IgD-negative memory B cell (primary cell): ENCODE results near the gene ZNF892. TPM values are rescaled to one million over a fixed set of nuclear protein-coding genes. Genes with fewer than 3 reads are reported as not detected.
"Not testable (repeated sequence)": the region's sequence is repeated elsewhere in the genome, so short reads cannot be mapped to it uniquely, and the experiment has no call there.

ENCODE experiments used
- H3K27ac Mint-ChIP-seq, 3 donors: one replicate each; pipeline ENCODE4 v1.8.0; 2020 to 2022; ENCODE audit warnings: mild to moderate bottlenecking in 3 of 3, mixed read lengths in 3 of 3, moderate library complexity in 1 of 3
- H3K27me3 Mint-ChIP-seq: one replicate; pipeline ENCODE4 v1.8.0; 2021; ENCODE audit warnings: mixed read lengths
- H3K36me3 Mint-ChIP-seq: one replicate; pipeline ENCODE4 v1.8.0; 2020; ENCODE audit warnings: mild to moderate bottlenecking, mixed read lengths
- H3K4me1 Mint-ChIP-seq, 3 donors: one replicate each; pipeline ENCODE4 v1.8.0; 2020 to 2022; ENCODE audit warnings: mixed read lengths in 3 of 3, mild to moderate bottlenecking in 1 of 3
- H3K4me3 Mint-ChIP-seq, 4 donors: one replicate each; pipeline ENCODE4 v1.8.0; 2020 to 2022; ENCODE audit warnings: mild to moderate bottlenecking in 4 of 4, mixed read lengths in 4 of 4, moderate library complexity in 3 of 4
- H3K9me3 Mint-ChIP-seq, 3 donors: one replicate each; pipeline ENCODE4 v1.8.0; 2020 to 2021; ENCODE audit warnings: mixed read lengths in 3 of 3, mild to moderate bottlenecking in 1 of 3
- polyA plus RNA-seq: library from polyadenylated mRNA; unstranded; fragments of 300-500 nt; fragmentation: Illumina TruSeq; gene quantifications from one replicate; pipeline ENCODE4 v1.2.3, GENCODE V29; 2021

Gene ZNF892
- polyA plus RNA-seq, 1 donor from 2014 or later = 0.53 TPM

GRCh38 chr2:95192956-95193355 is 14.4 kb upstream of the ZNF892 start:
- not testable (repeated sequence) for H3K4me1 Mint-ChIP-seq, H3K9me3 Mint-ChIP-seq, H3K4me3 Mint-ChIP-seq, H3K27me3 Mint-ChIP-seq, H3K36me3 Mint-ChIP-seq, H3K27ac Mint-ChIP-seq

- Mint-ChIP-seq H3K27me3 (no peaks in the 10 kb centered on the region), H3K36me3 (peaks cover 7% of the 10 kb centered on the region), H3K27ac (no peak overlapping the region), H3K9me3 (peaks cover 2 to 9% (median 2%) of the 10 kb centered on the region in 3 donors), H3K4me1 (peaks cover 11 to 22% (median 19%) of the 10 kb centered on the region in 3 donors), H3K4me3 (peak overlapping the region in 1 of 4 donors; percentile 62)
Measured at GRCh38 chr2:95203911-95204310, 3.4 kb upstream of the ZNF892 start.

GRCh38 chr2:95204396-95204795 is 2.9 kb upstream of the ZNF892 start:
- no peak overlapping the region for H3K27ac Mint-ChIP-seq
- no peaks in the 10 kb centered on the region for H3K27me3 Mint-ChIP-seq
- peaks cover 12% of the 10 kb centered on the region for H3K36me3 Mint-ChIP-seq
- peak overlapping the region in 1 of 4 donors; percentile 81 for H3K4me3 Mint-ChIP-seq
- H3K4me1 Mint-ChIP-seq = peaks cover 11 to 22% (median 19%) of the 10 kb centered on the region in 3 donors
- H3K9me3 Mint-ChIP-seq = peaks cover 2 to 9% (median 2%) of the 10 kb centered on the region in 3 donors

- H3K27ac Mint-ChIP-seq = peak overlapping the region in 2 of 3 donors; percentile 60 to 84
Measured at GRCh38 chr2:95206096-95206495, 1.2 kb upstream of the ZNF892 start.

GRCh38 chr2:95208106-95208505 is 785 bp downstream of the ZNF892 start:
- H3K4me1 Mint-ChIP-seq = peaks cover 11 to 22% (median 19%) of the 10 kb centered on the region in 3 donors
- peaks cover 29% of the 10 kb centered on the region for H3K36me3 Mint-ChIP-seq
- peaks cover 12 to 30% (median 16%) of the 10 kb centered on the region in 3 donors for H3K9me3 Mint-ChIP-seq
- H3K27me3 Mint-ChIP-seq = no peaks in the 10 kb centered on the region
- H3K27ac Mint-ChIP-seq = peak overlapping the region in 1 of 3 donors; percentile 60
- H3K4me3 Mint-ChIP-seq = peak overlapping the region; percentile 94 to 97 (median 96)

More at GRCh38 chr2:95206096-95206495, 1.2 kb upstream of the ZNF892 start:
- no peaks in the 10 kb centered on the region for H3K27me3 Mint-ChIP-seq
- H3K9me3 Mint-ChIP-seq = peaks cover 10 to 15% (median 10%) of the 10 kb centered on the region in 3 donors
- H3K4me1 Mint-ChIP-seq = peaks cover 11 to 22% (median 19%) of the 10 kb centered on the region in 3 donors
- peaks cover 19% of the 10 kb centered on the region for H3K36me3 Mint-ChIP-seq
- H3K4me3 Mint-ChIP-seq = peak overlapping the region; percentile 84 to 97 (median 96)

- peaks cover 25 to 72% (median 51%) of the 10 kb centered on the region in 3 donors for H3K9me3 Mint-ChIP-seq
- H3K4me3 Mint-ChIP-seq = peak overlapping the region in 1 of 4 donors; percentile 63
- H3K27me3 Mint-ChIP-seq = no peaks in the 10 kb centered on the region
- H3K36me3 Mint-ChIP-seq = peaks cover 46% of the 10 kb centered on the region
- no peaks in the 10 kb centered on the region for H3K4me1 Mint-ChIP-seq
- no peak overlapping the region for H3K27ac Mint-ChIP-seq
Measured at GRCh38 chr2:95215018-95215612, 7.8 kb downstream of the ZNF892 start.

- Mint-ChIP-seq H3K4me3 (no peak overlapping the region), H3K27me3 (no peaks in the 10 kb centered on the region), H3K36me3 (peaks cover 17% of the 10 kb centered on the region), H3K27ac (no peak overlapping the region), H3K4me1 (no peaks in the 10 kb centered on the region), H3K9me3 (peaks cover 17 to 69% (median 52%) of the 10 kb centered on the region in 3 donors)
Measured at GRCh38 chr2:95220449-95220848, 13.1 kb downstream of the ZNF892 start.

GRCh38 chr2:95225658-95226057 is 18.3 kb downstream of the ZNF892 start:
- Mint-ChIP-seq H3K4me1 (no peaks in the 10 kb centered on the region), H3K4me3 (no peak overlapping the region), H3K27me3 (peaks cover 4% of the 10 kb centered on the region), H3K27ac (no peak overlapping the region), H3K9me3 (peaks cover 10 to 49% (median 31%) of the 10 kb centered on the region in 3 donors), H3K36me3 (peaks cover 9% of the 10 kb centered on the region)

- H3K27ac Mint-ChIP-seq = no peak overlapping the region
- peaks cover 4% of the 10 kb centered on the region for H3K27me3 Mint-ChIP-seq
- H3K4me1 Mint-ChIP-seq = no peaks in the 10 kb centered on the region
- H3K4me3 Mint-ChIP-seq = no peak overlapping the region
- peaks cover 8 to 23% (median 23%) of the 10 kb centered on the region in 3 donors for H3K9me3 Mint-ChIP-seq
- H3K36me3 Mint-ChIP-seq = peaks cover 5% of the 10 kb centered on the region
Measured at GRCh38 chr2:95231723-95232122, 24.4 kb downstream of the ZNF892 start.

GRCh38 chr2:95232232-95232631 is 24.9 kb downstream of the ZNF892 start:
- H3K27ac Mint-ChIP-seq = no peak overlapping the region
- peaks cover 5% of the 10 kb centered on the region for H3K36me3 Mint-ChIP-seq
- H3K27me3 Mint-ChIP-seq = peaks cover 4% of the 10 kb centered on the region
- H3K4me1 Mint-ChIP-seq = no peaks in the 10 kb centered on the region
- H3K4me3 Mint-ChIP-seq = no peak overlapping the region
- peaks cover 10 to 24% (median 23%) of the 10 kb centered on the region in 3 donors for H3K9me3 Mint-ChIP-seq

- H3K9me3 Mint-ChIP-seq = peaks cover 7 to 25% (median 23%) of the 10 kb centered on the region in 3 donors
- peaks cover 5% of the 10 kb centered on the region for H3K36me3 Mint-ChIP-seq
- H3K4me3 Mint-ChIP-seq = no peak overlapping the region
- H3K27me3 Mint-ChIP-seq = no peaks in the 10 kb centered on the region
- no peaks in the 10 kb centered on the region for H3K4me1 Mint-ChIP-seq
- no peak overlapping the region for H3K27ac Mint-ChIP-seq
Measured at GRCh38 chr2:95234286-95234785, 27.0 kb downstream of the ZNF892 start.

GRCh38 chr2:95234816-95235215 is 27.5 kb downstream of the ZNF892 start:
- H3K4me3 Mint-ChIP-seq = no peak overlapping the region

GRCh38 chr2:95238131-95238530 is 30.8 kb downstream of the ZNF892 start:
- H3K27ac Mint-ChIP-seq = no peak overlapping the region
- H3K36me3 Mint-ChIP-seq = peaks cover 6% of the 10 kb centered on the region
- H3K4me1 Mint-ChIP-seq = no peaks in the 10 kb centered on the region
- no peak overlapping the region for H3K4me3 Mint-ChIP-seq
- H3K9me3 Mint-ChIP-seq = peaks cover 7 to 36% (median 33%) of the 10 kb centered on the region in 3 donors
- no peaks in the 10 kb centered on the region for H3K27me3 Mint-ChIP-seq

More at GRCh38 chr2:95234816-95235215, 27.5 kb downstream of the ZNF892 start:
- Mint-ChIP-seq H3K4me1 (no peaks in the 10 kb centered on the region), H3K9me3 (peaks cover 7 to 26% (median 25%) of the 10 kb centered on the region in 3 donors), H3K36me3 (peaks cover 5% of the 10 kb centered on the region), H3K27ac (no peak overlapping the region), H3K27me3 (no peaks in the 10 kb centered on the region)

GRCh38 chr2:95240091-95240490 is 32.8 kb downstream of the ZNF892 start:
- Mint-ChIP-seq H3K27me3 (no peaks in the 10 kb centered on the region), H3K9me3 (peaks cover 5 to 39% (median 33%) of the 10 kb centered on the region in 3 donors), H3K4me1 (no peaks in the 10 kb centered on the region), H3K27ac (no peak overlapping the region), H3K36me3 (peaks cover 5% of the 10 kb centered on the region), H3K4me3 (no peak overlapping the region)

GRCh38 chr2:95240556-95240955 is 33.2 kb downstream of the ZNF892 start:
- Mint-ChIP-seq H3K9me3 (peaks cover 6 to 39% (median 33%) of the 10 kb centered on the region in 3 donors), H3K4me3 (no peak overlapping the region), H3K36me3 (peaks cover 5% of the 10 kb centered on the region), H3K4me1 (no peaks in the 10 kb centered on the region), H3K27ac (no peak overlapping the region), H3K27me3 (no peaks in the 10 kb centered on the region)

- not testable (repeated sequence) for H3K4me1 Mint-ChIP-seq, H3K27ac Mint-ChIP-seq, H3K27me3 Mint-ChIP-seq, H3K36me3 Mint-ChIP-seq
- peaks cover 8 to 40% (median 36%) of the 10 kb centered on the region in 3 donors for H3K9me3 Mint-ChIP-seq
- peak overlapping the region in 2 of 4 donors; percentile 14 to 47 for H3K4me3 Mint-ChIP-seq
Measured at GRCh38 chr2:95242084-95242483, 34.8 kb downstream of the ZNF892 start.
